ENCODE data around the gene SRBD1.

The SRBD1 gene

DNA sequence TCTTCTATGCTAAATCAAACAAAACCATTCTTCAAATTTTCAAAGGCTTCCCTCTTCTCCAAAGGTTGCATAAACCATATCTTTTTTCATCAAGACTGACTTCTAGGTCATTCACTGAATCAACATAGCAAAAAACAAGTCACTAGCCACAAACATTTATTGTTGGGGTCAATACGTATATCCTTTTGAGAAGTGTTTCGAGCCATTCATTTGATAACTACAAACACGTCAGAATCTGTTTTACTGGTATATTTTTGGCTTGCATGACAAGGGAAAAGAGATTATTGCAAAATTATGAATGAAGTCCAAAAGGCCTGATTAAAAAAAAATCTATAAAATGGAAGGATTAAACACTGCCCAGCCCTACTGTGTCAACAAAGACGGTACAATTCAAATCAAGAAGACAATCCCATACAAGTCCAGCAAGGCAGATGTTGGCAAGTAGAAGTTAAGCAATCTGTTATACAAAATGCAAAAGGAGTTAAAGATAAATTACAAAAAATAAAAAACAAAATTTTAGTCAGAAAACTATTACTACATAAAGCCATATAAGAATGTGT, 222.4 kb downstream of the SRBD1 start:
- H3K36me3 ChIP-seq = peaks cover 11 to 60% (median 29%) of the 10 kb centered on the region in 11 experiments; a peak in 20 of 22 replicates
- H3K4me3 ChIP-seq = no peak overlapping the region
- peaks cover 0 to 4% (median 0%) of the 10 kb centered on the region in 11 experiments; a peak in 1 of 22 replicates for H3K9me3 ChIP-seq (replicated peaks in 1 of 11)
- no peak overlapping the region for H3K4me2 ChIP-seq
- H3K27ac ChIP-seq = no peak overlapping the region
- no peaks in the 10 kb centered on the region for H4K20me1 ChIP-seq
- no peak for TF ChIP-seq Cebpa-rat (IDR thresholded peaks at IDR 0.05)
- no peaks in the 10 kb centered on the region for H3K4me1 ChIP-seq
- H3K27me3 ChIP-seq = no peaks in the 10 kb centered on the region
- H3K9ac ChIP-seq = no peak overlapping the region

DNA sequence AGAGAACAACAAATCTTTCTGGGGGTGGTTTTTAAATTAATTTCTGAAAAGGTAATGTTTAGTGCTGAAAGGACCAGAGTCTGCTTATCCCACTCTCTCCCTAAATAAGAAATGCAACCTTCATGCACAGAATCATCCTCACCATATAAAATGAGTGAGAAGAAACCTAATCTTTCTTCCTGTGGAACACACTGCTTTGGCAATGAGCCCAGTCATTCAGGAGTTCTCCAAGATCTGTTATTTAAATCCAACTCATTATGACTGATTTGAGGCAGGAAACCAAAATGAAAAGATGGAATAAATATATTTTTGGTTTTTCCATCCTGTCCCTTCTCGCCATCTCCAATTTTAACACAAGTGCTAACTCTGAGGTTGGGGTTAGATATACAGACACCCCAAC, 228.3 kb downstream of the SRBD1 start:
- H3K4me1 ChIP-seq = peaks cover 0 to 7% (median 0%) of the 10 kb centered on the region in 10 experiments; a peak in 1 of 20 replicates
- H3K4me2 ChIP-seq = no peak overlapping the region
- peaks cover 0 to 15% (median 7%) of the 10 kb centered on the region in 11 experiments; a peak in 15 of 22 replicates for H3K36me3 ChIP-seq
- no peak overlapping the region for H3K9ac ChIP-seq
- no peak for TF ChIP-seq Cebpa-rat (IDR thresholded peaks at IDR 0.05)
- H3K9me3 ChIP-seq (replicated peaks in 1 of 11) = peaks cover 0 to 12% (median 6%) of the 10 kb centered on the region in 11 experiments; a peak in 10 of 22 replicates
- no peaks in the 10 kb centered on the region for H4K20me1 ChIP-seq
- H3K27ac ChIP-seq = no peak overlapping the region
- H3K27me3 ChIP-seq = no peaks in the 10 kb centered on the region
- H3K4me3 ChIP-seq = no peak overlapping the region

DNA sequence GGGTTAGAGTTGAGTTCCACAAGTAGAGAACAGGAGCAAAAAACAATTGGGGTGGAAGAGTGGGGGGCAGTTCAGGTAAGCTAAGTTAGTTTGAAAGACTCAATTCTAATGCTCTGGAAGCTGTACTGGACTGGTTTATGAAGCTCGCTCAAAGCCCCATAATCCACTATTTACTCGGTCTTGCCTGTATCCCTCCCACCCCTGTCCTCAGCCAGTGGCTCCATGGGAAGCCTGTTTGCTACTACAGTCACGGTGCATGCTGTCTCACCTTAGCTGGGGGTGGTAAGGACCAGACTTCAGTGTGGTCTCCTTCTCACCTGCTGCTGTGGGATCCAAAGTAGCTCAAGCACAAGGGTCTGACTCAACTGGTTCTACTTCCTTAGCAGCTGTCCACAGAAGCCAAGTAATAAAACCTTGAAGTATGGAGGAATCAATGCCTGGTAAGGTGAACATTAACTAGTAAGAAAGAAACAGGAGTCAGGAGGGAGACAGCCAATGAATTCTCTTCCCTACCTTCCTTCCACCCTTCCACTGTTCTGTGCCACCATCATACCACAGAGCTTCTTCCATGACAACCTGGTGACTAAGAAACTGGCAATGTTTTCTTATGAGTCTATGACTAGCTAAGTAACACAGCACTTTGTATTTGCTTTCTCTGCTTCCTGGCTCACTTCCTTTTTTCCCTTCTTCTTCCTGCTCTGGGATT, 230.8 kb downstream of the SRBD1 start:
- Histone ChIP-seq H3K27me3 (no peaks in the 10 kb centered on the region), H4K20me1 (no peaks in the 10 kb centered on the region), H3K9ac (no peak overlapping the region), H3K9me3 (replicated peaks in 1 of 11) (peaks cover 0 to 21% (median 15%) of the 10 kb centered on the region in 11 experiments; a peak in 12 of 22 replicates), H3K36me3 (no peaks in the 10 kb centered on the region), H3K27ac (no peak overlapping the region), H3K4me1 (peaks cover 0 to 7% (median 0%) of the 10 kb centered on the region in 10 experiments; a peak in 1 of 20 replicates), H3K4me2 (peak overlapping the region in 1 of 11 experiments; percentile 9; a peak in 1 of 22 replicates), H3K4me3 (no peak overlapping the region)
- TF ChIP-seq Cebpa-rat (IDR thresholded peaks at IDR 0.05) = no peak

DNA sequence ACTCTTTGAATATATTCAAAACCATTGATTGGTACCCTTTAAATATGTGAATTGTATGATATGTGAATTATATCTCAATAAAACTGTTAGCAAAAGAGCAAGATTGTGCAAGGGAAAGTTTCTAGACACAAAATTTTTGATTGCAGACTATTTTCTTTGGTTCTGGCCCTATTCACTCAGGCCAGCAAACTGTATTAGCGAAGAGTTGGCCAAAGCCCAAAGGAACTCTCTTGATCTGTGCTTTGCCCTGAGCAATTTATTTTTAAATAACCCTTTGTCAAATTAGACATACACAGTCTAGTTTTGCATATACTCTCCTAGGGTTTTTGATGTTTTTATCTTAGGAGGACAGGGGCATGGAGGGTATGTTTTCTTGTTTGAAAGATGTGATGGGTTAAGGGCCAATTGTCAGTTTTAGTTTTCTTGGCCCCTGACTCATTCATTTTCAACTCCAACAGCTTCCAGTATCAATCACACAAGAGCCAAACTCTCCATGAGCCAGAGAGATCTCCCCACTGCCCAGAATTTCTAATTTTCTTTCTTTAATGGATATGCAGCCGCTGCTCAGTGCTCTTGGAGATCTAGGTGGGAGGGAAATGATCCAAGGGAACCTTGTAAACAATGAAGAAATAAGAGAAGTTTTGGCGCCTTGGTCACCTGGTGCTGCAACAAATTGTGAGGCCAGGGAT, 231.5 kb downstream of the SRBD1 start:
- Histone ChIP-seq H3K36me3 (no peaks in the 10 kb centered on the region), H3K27ac (no peak overlapping the region), H3K4me2 (no peak overlapping the region), H3K4me1 (peaks cover 0 to 7% (median 0%) of the 10 kb centered on the region in 10 experiments; a peak in 1 of 20 replicates), H3K4me3 (no peak overlapping the region), H3K27me3 (no peaks in the 10 kb centered on the region), H3K9ac (no peak overlapping the region), H4K20me1 (no peaks in the 10 kb centered on the region), H3K9me3 (replicated peaks in 1 of 11) (peaks cover 0 to 21% (median 15%) of the 10 kb centered on the region in 11 experiments; a peak in 12 of 22 replicates)
- no peak for TF ChIP-seq Cebpa-rat (IDR thresholded peaks at IDR 0.05)

DNA sequence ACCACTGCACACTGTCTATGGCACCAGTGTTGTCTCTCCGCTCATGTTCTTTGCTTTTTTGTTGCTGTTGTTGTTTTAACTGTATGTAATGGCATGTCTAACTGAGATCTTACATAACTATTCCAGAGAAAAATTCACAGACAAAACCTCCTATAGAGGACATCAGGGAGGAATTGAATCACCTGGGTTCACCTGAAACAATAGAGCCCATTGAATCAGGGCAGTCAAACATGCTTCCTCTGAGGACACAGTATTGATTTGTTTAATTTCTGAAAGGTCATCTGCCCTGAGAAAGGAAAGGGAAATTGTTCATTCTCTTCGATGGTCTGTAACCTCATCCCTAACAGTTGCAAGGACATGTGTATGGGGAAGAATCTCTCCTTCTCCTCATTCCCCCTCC, 237.5 kb downstream of the SRBD1 start:
- no peaks in the 10 kb centered on the region for H3K4me1 ChIP-seq
- TF ChIP-seq Cebpa-rat (IDR thresholded peaks at IDR 0.05) = no peak
- H4K20me1 ChIP-seq = no peaks in the 10 kb centered on the region
- H3K4me2 ChIP-seq = no peak overlapping the region
- H3K9ac ChIP-seq = no peak overlapping the region
- no peaks in the 10 kb centered on the region for H3K36me3 ChIP-seq
- no peak overlapping the region for H3K27ac ChIP-seq
- peaks cover 0 to 15% (median 11%) of the 10 kb centered on the region in 11 experiments; a peak in 11 of 22 replicates for H3K9me3 ChIP-seq (replicated peaks in 1 of 11)
- no peak overlapping the region for H3K4me3 ChIP-seq
- no peaks in the 10 kb centered on the region for H3K27me3 ChIP-seq

DNA sequence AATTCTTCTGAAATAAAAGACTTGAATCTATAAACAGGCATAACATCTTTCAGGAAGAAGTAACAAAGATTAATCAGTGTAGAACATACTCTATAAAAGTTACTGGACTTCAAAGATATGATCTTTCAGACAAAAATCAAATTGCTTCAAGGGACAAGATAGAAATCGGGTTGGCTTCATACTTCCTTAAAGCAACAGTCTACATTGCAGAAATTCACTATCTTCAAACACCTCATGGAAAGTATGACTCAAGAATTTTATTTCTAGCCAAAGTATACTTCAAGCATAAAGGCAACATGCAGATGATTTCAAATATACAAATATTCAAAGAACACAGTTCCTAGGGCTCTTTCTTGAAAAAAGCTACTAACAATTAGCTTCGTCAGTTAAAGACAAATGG, 240.7 kb downstream of the SRBD1 start:
- no peak overlapping the region for H3K4me3 ChIP-seq
- TF ChIP-seq Cebpa-rat (IDR thresholded peaks at IDR 0.05) = no peak
- no peaks in the 10 kb centered on the region for H3K36me3 ChIP-seq
- H3K27ac ChIP-seq = no peak overlapping the region
- no peak overlapping the region for H3K4me2 ChIP-seq
- H3K9ac ChIP-seq = no peak overlapping the region
- no peaks in the 10 kb centered on the region for H3K27me3 ChIP-seq
- no peaks in the 10 kb centered on the region for H3K9me3 ChIP-seq (replicated peaks in 1 of 11)
- H4K20me1 ChIP-seq = no peaks in the 10 kb centered on the region
- H3K4me1 ChIP-seq = no peaks in the 10 kb centered on the region

DNA sequence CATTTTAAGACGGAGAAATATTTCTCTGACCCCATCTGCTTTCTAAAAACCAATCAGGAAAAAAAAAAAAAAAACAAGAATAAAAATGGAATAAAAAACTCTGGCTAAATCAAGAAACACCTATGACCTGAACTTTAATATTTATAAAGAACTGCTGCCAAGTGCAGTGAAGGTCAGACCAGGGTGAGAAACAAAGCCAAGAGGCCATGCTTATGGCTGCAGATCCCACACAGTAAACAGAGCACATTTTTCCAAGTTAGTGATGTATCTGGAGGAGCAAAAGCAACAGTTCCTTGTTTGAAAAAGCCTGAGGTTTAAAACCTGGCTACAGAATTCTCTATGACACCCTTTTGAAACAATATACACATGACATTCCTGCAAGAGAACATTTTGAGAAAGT, 242.3 kb downstream of the SRBD1 start:
- Histone ChIP-seq H3K4me2 (no peak overlapping the region), H3K9me3 (replicated peaks in 1 of 11) (no peaks in the 10 kb centered on the region), H3K9ac (no peak overlapping the region), H3K27me3 (no peaks in the 10 kb centered on the region), H3K36me3 (no peaks in the 10 kb centered on the region), H3K4me1 (no peaks in the 10 kb centered on the region), H3K4me3 (no peak overlapping the region), H3K27ac (no peak overlapping the region), H4K20me1 (no peaks in the 10 kb centered on the region)
- TF ChIP-seq Cebpa-rat (IDR thresholded peaks at IDR 0.05) = no peak

DNA sequence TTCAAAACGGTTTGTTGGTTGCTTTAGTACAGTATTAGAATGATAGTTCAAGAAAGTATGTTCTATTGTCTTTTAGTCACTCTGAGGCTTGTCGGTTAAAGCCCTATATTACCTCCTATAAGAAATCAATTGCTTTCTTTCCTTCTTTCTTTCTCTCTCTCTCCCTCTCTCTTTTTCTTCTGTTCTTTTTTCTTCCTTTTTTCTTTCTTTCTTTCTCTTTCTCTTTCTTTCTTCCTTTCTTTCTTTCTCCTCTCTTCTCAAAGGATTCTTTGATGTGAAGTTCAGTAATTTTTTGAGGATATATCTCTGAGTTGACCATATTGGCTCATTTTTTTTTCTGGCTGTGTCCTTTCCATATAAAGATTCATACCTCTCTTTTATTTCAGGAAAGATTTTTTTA, 249.4 kb downstream of the SRBD1 start:
- Histone ChIP-seq H3K9me3 (replicated peaks in 1 of 11) (no peaks in the 10 kb centered on the region), H3K36me3 (no peaks in the 10 kb centered on the region), H3K27me3 (no peaks in the 10 kb centered on the region), H3K27ac (no peak overlapping the region), H3K4me3 (no peak overlapping the region), H3K4me1 (no peaks in the 10 kb centered on the region), H4K20me1 (no peaks in the 10 kb centered on the region), H3K9ac (no peak overlapping the region), H3K4me2 (no peak overlapping the region)
- TF ChIP-seq Cebpa-rat (IDR thresholded peaks at IDR 0.05) = no peak

DNA sequence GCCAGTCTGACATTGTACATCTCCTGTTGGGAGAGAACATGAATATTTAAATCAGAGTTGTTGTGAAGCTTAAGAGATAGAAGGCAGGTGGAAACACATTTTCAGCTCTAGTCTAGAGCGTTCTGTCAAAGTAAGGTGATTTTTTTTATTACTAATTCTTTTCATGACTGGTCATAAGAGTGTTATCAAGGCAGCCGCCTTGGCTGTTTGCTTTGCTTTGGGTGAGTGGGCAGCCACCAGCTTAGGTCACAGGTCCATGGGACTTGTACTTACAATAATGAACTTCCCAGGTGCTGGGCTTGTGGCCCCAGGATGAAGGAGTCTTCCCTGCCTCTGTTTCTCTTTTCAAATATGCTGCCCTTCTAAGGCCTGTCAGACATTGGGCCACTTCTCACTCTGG, 256.3 kb downstream of the SRBD1 start:
- H3K36me3 ChIP-seq = no peaks in the 10 kb centered on the region
- H3K4me1 ChIP-seq = no peaks in the 10 kb centered on the region
- H4K20me1 ChIP-seq = no peaks in the 10 kb centered on the region
- H3K9me3 ChIP-seq (replicated peaks in 1 of 11) = peaks cover 0 to 4% (median 0%) of the 10 kb centered on the region in 11 experiments; a peak in 1 of 22 replicates
- no peak overlapping the region for H3K4me2 ChIP-seq
- no peaks in the 10 kb centered on the region for H3K27me3 ChIP-seq
- no peak for TF ChIP-seq Cebpa-rat (IDR thresholded peaks at IDR 0.05)
- no peak overlapping the region for H3K9ac ChIP-seq
- H3K4me3 ChIP-seq = no peak overlapping the region
- no peak overlapping the region for H3K27ac ChIP-seq
